Measurements from ENCODE around the gene EXOSC5. TPM values are rescaled to one million over a fixed set of nuclear protein-coding genes. Genes with fewer than 3 reads are reported as not detected.
"Not testable (repeated sequence)": the region's sequence is repeated elsewhere in the genome, so short reads cannot be mapped to it uniquely, and the experiment has no call there.

The EXOSC5 gene
- total RNA-seq (2014; rRNA removed; shearing (Covaris generic)) = 33.5 and 36.7 TPM in 2 replicates

- peak; percentile 100 for DNase-seq (ENCODE audit: low spot score)
These were observed at the start of gene EXOSC5, which contains the start of gene BCKDHA for GRCh38 chr19:41397086-41398049. EXOSC5 (minus strand) TSS chr19:41397359; CDS start chr19:41397328, 31 bp downstream. BCKDHA (plus strand) TSS chr19:41397818; CDS start chr19:41397828, 10 bp downstream.

GRCh38 chr19:41445575-41445974 is 48.4 kb upstream of the EXOSC5 start:
- no peak for DNase-seq (ENCODE audit: low spot score)

- DNase-seq (ENCODE audit: low spot score) = no peak
These were observed 46.8 kb upstream of the EXOSC5 start for GRCh38 chr19:41443813-41444455.

GRCh38 chr19:41442473-41443355 is 45.6 kb upstream of the EXOSC5 start, which contains the start of gene ERICH4:
ERICH4 (plus strand) TSS chr19:41443156; CDS start chr19:41443170, 14 bp downstream.
- DNase-seq (ENCODE audit: low spot score) = no peak

DNA sequence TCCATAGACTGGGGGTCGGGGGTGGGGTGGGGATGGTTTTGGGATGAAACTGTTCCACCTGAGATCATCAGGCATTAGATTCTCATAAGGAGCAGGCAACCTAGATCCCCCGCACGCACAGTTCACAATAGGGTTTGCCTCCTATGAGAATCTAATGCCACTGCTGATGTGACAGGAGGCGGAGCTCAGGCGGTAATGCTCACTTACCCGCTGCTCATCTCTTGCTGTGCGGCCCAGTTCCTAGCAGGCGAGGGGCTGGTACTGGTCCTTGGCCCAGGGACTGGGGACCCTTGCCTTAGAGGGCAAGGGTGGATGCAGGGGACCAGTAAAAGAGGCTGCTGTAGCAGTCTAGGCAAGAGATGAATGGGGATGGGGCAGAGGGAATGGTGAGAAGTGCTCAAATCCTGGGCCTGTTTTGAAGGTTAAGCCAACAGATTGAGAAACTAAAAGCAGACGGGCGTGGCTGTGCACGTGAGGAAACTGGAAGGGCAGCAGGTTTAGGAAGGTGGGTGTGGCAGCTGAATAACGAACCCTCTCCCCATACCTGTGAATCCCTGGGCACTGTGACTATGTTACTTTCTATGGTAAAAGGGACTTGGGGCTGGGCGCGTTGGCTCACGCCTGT is 44.3 kb upstream of the EXOSC5 start:
- no peak for DNase-seq (ENCODE audit: low spot score)

DNA sequence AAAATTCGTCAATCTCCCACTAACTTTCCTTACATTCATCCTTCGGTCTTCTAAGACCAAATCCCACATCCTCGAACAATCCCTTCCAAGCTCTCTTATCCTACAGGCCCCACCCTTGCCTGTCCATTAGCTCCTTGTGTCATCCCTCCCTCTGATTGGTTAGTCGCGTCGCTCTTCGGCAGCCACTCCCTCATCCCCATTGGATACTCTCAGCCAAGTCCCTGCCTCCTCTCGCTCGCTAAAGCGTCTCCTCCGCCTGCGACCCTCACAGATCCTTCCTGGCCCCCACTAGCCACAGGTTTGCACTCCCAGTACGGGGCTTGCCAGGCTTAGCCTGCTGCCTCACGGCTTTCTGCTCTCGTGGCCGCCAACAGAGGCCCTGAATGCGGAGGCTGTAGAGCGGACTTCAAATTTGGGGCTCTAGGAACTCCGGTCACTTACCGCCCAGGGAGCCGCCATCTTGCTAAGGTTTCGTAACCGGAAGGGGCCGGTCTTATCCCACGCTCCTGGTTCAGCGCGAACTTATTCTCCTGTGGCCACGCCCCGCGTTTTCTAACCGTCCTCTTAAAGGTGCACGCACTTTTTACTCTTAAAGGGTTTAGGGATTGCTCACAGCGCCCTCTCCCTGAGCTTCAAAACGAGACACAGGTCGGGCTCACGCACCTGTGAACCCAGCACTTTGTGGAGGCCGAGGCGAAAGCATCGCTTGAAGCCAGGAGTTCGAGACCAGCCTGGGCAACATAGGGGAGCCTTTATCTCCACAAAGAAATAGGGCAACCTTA is 42.5 kb upstream of the EXOSC5 start, which contains the start of gene DMAC2:
DMAC2 (minus strand) TSS at position 472 of the 782 bp plus-strand sequence; CDS start at position 459, 13 bp downstream.
- DNase-seq (ENCODE audit: low spot score) = peak; percentile 99

GRCh38 chr19:41437944-41438574 is 40.9 kb upstream of the EXOSC5 start:
- DNase-seq (ENCODE audit: low spot score) = no peak

- no peak for DNase-seq (ENCODE audit: low spot score)
These were observed 39.5 kb upstream of the EXOSC5 start for GRCh38 chr19:41436674-41436951.

- no peak for DNase-seq (ENCODE audit: low spot score)
These were observed 38.9 kb upstream of the EXOSC5 start for GRCh38 chr19:41435936-41436673.

DNA sequence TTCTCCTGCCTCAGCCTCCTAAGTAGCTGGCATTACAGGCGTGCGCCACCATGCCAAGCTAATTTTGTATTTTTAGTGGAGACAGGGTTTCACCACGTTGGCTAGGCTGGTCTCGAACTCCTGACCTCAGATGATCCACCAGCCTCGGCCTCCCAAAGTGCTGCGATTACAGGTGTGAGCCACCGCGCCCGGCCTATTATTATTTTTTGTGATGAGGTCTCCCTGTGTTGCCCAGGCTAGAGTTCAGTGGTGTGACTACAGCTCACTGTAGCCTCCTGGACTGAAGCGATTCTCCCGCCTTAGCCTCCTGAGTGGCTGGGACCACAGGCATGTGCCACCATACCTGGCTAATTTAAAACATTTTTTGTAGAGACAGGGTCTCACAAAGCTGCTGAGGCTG is 38.2 kb upstream of the EXOSC5 start:
- not testable (repeated sequence) for DNase-seq (ENCODE audit: low spot score)

GRCh38 chr19:41434450-41434849 is 37.3 kb upstream of the EXOSC5 start:
- DNase-seq (ENCODE audit: low spot score) = no peak

- DNase-seq (ENCODE audit: low spot score) = no peak
These were observed 36.0 kb upstream of the EXOSC5 start for GRCh38 chr19:41433171-41433570.

GRCh38 chr19:41431426-41432386 is 34.5 kb upstream of the EXOSC5 start:
- peak; percentile 45 for DNase-seq (ENCODE audit: low spot score)

DNA sequence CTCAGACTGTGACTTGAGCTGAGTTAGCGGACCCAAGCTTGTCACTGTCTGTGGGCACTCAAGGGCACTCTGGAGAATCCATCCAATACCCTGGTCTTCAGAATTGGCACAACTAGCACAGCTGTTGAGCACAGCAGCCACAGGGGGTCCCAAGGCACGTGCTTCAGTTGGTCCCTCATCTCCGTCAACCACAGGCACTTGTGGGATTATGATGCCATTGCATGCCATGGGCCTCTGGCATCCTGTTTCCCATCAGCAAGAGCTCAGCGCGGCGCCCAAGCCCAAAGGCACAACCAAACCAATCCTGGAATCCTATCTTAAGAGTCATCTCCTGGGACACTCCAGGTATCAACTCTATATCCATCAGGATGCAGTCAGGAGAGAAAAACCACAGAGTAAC is 33.8 kb upstream of the EXOSC5 start:
- peak; percentile 27 for DNase-seq (ENCODE audit: low spot score)

DNA sequence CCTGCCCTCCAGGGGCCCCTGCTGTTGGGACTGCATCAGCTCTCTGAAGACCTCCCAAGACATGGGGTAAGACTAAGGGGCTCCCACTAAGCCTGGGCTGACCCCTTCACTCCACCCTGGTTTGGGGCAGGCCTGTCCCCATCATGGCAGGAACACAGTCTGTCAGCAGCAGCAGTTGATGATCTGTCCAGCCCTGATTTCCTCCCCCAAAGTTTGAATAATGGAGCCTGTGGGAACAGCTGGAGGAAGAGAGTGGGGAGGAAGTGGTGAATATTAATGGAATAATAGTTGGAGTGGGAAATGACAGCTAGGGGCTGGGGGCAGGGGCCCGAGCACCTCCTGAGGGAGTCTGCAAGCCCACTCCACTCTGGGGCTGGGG is 31.3 kb upstream of the EXOSC5 start:
- no peak for DNase-seq (ENCODE audit: low spot score)

DNA sequence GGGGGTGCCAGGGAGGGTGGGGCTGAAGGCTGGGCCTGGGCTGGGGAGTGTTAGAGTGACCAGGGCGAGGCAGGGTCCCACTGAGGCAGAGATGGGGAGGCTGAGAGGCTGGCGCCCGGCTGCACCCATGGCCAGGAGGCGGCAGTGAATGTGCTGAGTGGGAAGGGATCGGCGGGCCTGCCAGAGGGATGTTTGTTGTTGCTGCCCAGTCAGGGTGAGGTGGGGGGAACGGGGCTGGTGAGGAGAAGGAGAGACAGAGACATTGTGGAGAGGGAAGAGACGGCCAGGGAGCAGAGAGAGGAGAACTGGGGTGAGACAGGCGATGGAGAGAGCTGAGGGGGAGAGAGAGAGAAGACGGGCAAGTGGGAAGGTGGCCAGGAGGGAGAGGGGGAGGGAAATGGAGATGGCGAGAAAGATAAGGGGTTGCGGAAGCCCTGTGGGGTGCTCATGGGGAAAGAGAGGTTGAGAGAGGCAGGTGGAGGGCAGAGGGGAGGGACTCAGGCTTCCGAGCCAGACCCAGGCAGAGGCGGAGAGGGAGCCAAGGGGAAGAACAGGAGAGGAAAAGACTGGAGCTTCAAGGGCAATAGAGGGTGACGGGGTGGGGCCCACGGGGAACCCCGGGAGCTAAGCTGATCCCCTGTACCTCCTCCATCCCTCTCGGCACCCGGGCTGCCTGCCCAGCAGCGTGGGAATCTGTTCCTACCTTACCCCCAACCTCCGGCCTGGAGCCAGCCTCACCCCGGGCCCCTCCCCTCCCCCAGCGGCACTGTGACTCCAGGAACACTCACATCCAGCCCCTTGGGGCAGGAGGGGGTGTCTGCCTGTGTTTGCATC is 30.7 kb upstream of the EXOSC5 start:
- no peak for DNase-seq (ENCODE audit: low spot score)
